Measurements from ENCODE around the gene CDH15. TPM values are rescaled to one million over a fixed set of nuclear protein-coding genes. Genes with fewer than 3 reads are reported as not detected.

CDH15 gene
- total RNA-seq, 3 donors from 2014 or later (not counting 1 experiment from before 2014, with no cell fraction given), result 0.20 TPM; not detected in 2

GRCh38 chr16:89139907-89140361 is 31.6 kb upstream of the CDH15 start:
- H3K27ac ChIP-seq (ENCODE audit: low read length), result no peak overlapping the region
- TF ChIP-seq, protein P1, sequence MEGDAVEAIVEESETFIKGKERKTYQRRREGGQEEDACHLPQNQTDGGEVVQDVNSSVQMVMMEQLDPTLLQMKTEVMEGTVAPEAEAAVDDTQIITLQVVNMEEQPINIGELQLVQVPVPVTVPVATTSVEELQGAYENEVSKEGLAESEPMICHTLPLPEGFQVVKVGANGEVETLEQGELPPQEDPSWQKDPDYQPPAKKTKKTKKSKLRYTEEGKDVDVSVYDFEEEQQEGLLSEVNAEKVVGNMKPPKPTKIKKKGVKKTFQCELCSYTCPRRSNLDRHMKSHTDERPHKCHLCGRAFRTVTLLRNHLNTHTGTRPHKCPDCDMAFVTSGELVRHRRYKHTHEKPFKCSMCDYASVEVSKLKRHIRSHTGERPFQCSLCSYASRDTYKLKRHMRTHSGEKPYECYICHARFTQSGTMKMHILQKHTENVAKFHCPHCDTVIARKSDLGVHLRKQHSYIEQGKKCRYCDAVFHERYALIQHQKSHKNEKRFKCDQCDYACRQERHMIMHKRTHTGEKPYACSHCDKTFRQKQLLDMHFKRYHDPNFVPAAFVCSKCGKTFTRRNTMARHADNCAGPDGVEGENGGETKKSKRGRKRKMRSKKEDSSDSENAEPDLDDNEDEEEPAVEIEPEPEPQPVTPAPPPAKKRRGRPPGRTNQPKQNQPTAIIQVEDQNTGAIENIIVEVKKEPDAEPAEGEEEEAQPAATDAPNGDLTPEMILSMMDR (IDR thresholded peaks at IDR 0.05), result no peak
- WGBS (ENCODE audit: insufficient coverage), result 98% methylated on average over 12 of the region's 12 CpGs
- H3K4me1 ChIP-seq (ENCODE audit: control insufficient read depth, insufficient read depth, low read length), result peaks cover 6% of the 10 kb centered on the region
- DNase-seq, result no peak
- no peaks in the 10 kb centered on the region for H3K9me3 Mint-ChIP-seq
- intact Hi-C loops (cut with micrococcal nuclease), result no loop called here
- no peak overlapping the region for H3K4me3 ChIP-seq (ENCODE audit: low read length)
- ATAC-seq, result no peak
- no peaks in the 10 kb centered on the region for H3K27me3 ChIP-seq (ENCODE audit: control insufficient read depth, insufficient read depth, low read length)
- H3K27me3 Mint-ChIP-seq (ENCODE audit: low read depth in 2 of 2), result no peaks in the 10 kb centered on the region
- peaks cover 0 to under 1% of the 10 kb centered on the region in 2 donors for H3K4me1 Mint-ChIP-seq
- H3K36me3 ChIP-seq (ENCODE audit: control insufficient read depth, insufficient read depth, low read length), result peaks cover 17% of the 10 kb centered on the region
- H3K4me3 Mint-ChIP-seq, result no peak overlapping the region
- no peaks in the 10 kb centered on the region for H3K36me3 Mint-ChIP-seq
- no peak overlapping the region for H3K27ac Mint-ChIP-seq
- H3K9me3 ChIP-seq (ENCODE audit: control insufficient read depth, insufficient read depth, low read length), result no peaks in the 10 kb centered on the region

DNA sequence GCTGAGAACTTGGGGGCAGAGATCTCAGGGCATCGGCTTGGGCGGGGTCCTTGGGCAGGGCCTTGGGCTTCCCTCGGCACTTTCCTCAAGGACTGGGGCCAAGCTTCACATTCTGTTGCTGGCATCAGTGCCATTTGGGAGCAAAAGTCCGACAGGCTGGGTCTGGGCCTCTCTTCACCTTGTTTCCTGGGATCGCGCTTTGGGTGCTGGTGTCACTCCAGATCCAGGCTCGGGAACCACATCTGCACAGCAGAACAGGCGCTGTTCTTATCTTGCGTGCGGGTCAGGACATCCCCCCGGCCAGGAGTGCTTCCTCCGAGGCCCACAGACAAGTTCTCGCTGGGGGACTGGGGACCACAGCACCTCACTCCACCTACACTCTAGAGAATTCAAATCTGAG is 31.1 kb upstream of the CDH15 start:
- Histone ChIP-seq H3K4me3 (ENCODE audit: low read length) (no peak overlapping the region), H3K36me3 (ENCODE audit: control insufficient read depth, insufficient read depth, low read length) (peaks cover 17% of the 10 kb centered on the region), H3K9me3 (ENCODE audit: control insufficient read depth, insufficient read depth, low read length) (no peaks in the 10 kb centered on the region), H3K4me1 (ENCODE audit: control insufficient read depth, insufficient read depth, low read length) (peaks cover 2% of the 10 kb centered on the region), H3K27me3 (ENCODE audit: control insufficient read depth, insufficient read depth, low read length) (no peaks in the 10 kb centered on the region), H3K27ac (ENCODE audit: low read length) (no peak overlapping the region)
- Mint-ChIP-seq H3K27ac (no peak overlapping the region), H3K27me3 (ENCODE audit: low read depth in 2 of 2) (no peaks in the 10 kb centered on the region), H3K4me3 (no peak overlapping the region), H3K4me1 (no peaks in the 10 kb centered on the region), H3K36me3 (no peaks in the 10 kb centered on the region), H3K9me3 (no peaks in the 10 kb centered on the region)
- intact Hi-C loops (cut with micrococcal nuclease), result no loop called here
- DNase-seq (no peak), ATAC-seq (no peak)
- 93% methylated on average over 12 of the region's 13 CpGs for WGBS (ENCODE audit: insufficient coverage)
- TF ChIP-seq, protein P1 (IDR thresholded peaks at IDR 0.05), result no peak

GRCh38 chr16:89140981-89141883 is 30.3 kb upstream of the CDH15 start:
- intact Hi-C loops (cut with micrococcal nuclease), result no loop called here
- no peak for ATAC-seq
- no peaks in the 10 kb centered on the region for H3K27me3 ChIP-seq (ENCODE audit: control insufficient read depth, insufficient read depth, low read length)
- H3K4me3 ChIP-seq (ENCODE audit: low read length), result no peak overlapping the region
- no peak for DNase-seq
- TF ChIP-seq, protein P1 (IDR thresholded peaks at IDR 0.05), result no peak
- Mint-ChIP-seq H3K4me1 (no peaks in the 10 kb centered on the region), H3K9me3 (no peaks in the 10 kb centered on the region), H3K27ac (no peak overlapping the region), H3K4me3 (no peak overlapping the region), H3K27me3 (ENCODE audit: low read depth in 2 of 2) (no peaks in the 10 kb centered on the region), H3K36me3 (no peaks in the 10 kb centered on the region)
- H3K9me3 ChIP-seq (ENCODE audit: control insufficient read depth, insufficient read depth, low read length), result no peaks in the 10 kb centered on the region
- peaks cover 19% of the 10 kb centered on the region for H3K36me3 ChIP-seq (ENCODE audit: control insufficient read depth, insufficient read depth, low read length)
- WGBS (ENCODE audit: insufficient coverage), result 97% methylated on average over 31 of the region's 31 CpGs
- no peaks in the 10 kb centered on the region for H3K4me1 ChIP-seq (ENCODE audit: control insufficient read depth, insufficient read depth, low read length)
- no peak overlapping the region for H3K27ac ChIP-seq (ENCODE audit: low read length)
